ENCODE data around the gene PRSS12. TPM values are rescaled to one million over a fixed set of nuclear protein-coding genes. Genes with fewer than 3 reads are reported as not detected.

PRSS12 gene
- total RNA-seq, 1 experiment from 2014 or later, result 0.23 TPM

GRCh38 chr4:118372251-118372650 is 19.4 kb upstream of the PRSS12 start:
- in situ Hi-C loops (cut with HindIII; ENCODE audit: low pct_unique_long_range_greater_than_20kb, low sequenced_read_pairs) (no loop called here), intact Hi-C loops (cut with micrococcal nuclease; ENCODE audit: unreplicated experiment) (no loop called here)
- Histone ChIP-seq H3K4me1 (ENCODE audit: control insufficient read depth, insufficient read depth, low read length) (no peaks in the 10 kb centered on the region), H3K36me3 (ENCODE audit: control insufficient read depth, insufficient read depth, low read length) (no peaks in the 10 kb centered on the region), H3K27ac (ENCODE audit: low read length) (no peak overlapping the region), H3K4me3 (ENCODE audit: low read depth in 2 of 2, low read length in 2 of 2) (no peak overlapping the region), H3K27me3 (ENCODE audit: control insufficient read depth, insufficient read depth, low read length) (no peaks in the 10 kb centered on the region), H3K9me3 (ENCODE audit: control insufficient read depth, insufficient read depth, low read depth, low read length) (no peaks in the 10 kb centered on the region)
- ChIA-PET POLR2A (no interaction called here), CTCF (no interaction called here)
- ATAC-seq (no peak), DNase-seq (ENCODE audit: low read depth, low spot score) (no peak)
- BruUV-seq (replicated peaks), result no TSS peak
- no peak for TF ChIP-seq SIN3A (IDR thresholded peaks at IDR 0.05; ENCODE audit: borderline replicate concordance, insufficient read depth, low read depth, low read length)
- TF ChIP-seq POLR2AphosphoS5 (IDR thresholded peaks at IDR 0.05; ENCODE audit: low read depth, low read length), result no peak
- TF ChIP-seq TCF7L2 (IDR thresholded peaks at IDR 0.05; ENCODE audit: low read depth, low read length), result no peak
- no peak for TF ChIP-seq REST (IDR thresholded peaks at IDR 0.05; ENCODE audit: insufficient read depth in 1 of 2, low read depth in 2 of 2, low read length in 1 of 2)

GRCh38 chr4:118369231-118369630 is 16.4 kb upstream of the PRSS12 start:
- Histone ChIP-seq H3K4me1 (ENCODE audit: control insufficient read depth, insufficient read depth, low read length) (no peaks in the 10 kb centered on the region), H3K27me3 (ENCODE audit: control insufficient read depth, insufficient read depth, low read length) (no peaks in the 10 kb centered on the region), H3K4me3 (ENCODE audit: low read depth in 2 of 2, low read length in 2 of 2) (no peak overlapping the region), H3K27ac (ENCODE audit: low read length) (no peak overlapping the region), H3K9me3 (ENCODE audit: control insufficient read depth, insufficient read depth, low read depth, low read length) (no peaks in the 10 kb centered on the region), H3K36me3 (ENCODE audit: control insufficient read depth, insufficient read depth, low read length) (no peaks in the 10 kb centered on the region)
- intact Hi-C loops (cut with micrococcal nuclease; ENCODE audit: unreplicated experiment) (no loop called here), in situ Hi-C loops (cut with HindIII; ENCODE audit: low pct_unique_long_range_greater_than_20kb, low sequenced_read_pairs) (no loop called here)
- ChIA-PET CTCF (no interaction called here), POLR2A (interaction anchor here (0.6 kb wide), 1 partner anchor 44 kb away, joined by 7 read pairs; no protein-coding TSS in a partner anchor)
- no peak for ATAC-seq
- DNase-seq (ENCODE audit: low read depth, low spot score), result no peak
- TF ChIP-seq CTCF (IDR thresholded peaks at IDR 0.05), result no peak
- no peak for TF ChIP-seq POLR2AphosphoS5 (IDR thresholded peaks at IDR 0.05; ENCODE audit: low read depth, low read length)
- TF ChIP-seq TCF7L2 (IDR thresholded peaks at IDR 0.05; ENCODE audit: low read depth, low read length), result no peak
- no peak for TF ChIP-seq SIN3A (IDR thresholded peaks at IDR 0.05; ENCODE audit: borderline replicate concordance, insufficient read depth, low read depth, low read length)
- no peak for TF ChIP-seq REST (IDR thresholded peaks at IDR 0.05; ENCODE audit: insufficient read depth in 1 of 2, low read depth in 2 of 2, low read length in 1 of 2)
- no TSS peak for BruUV-seq (replicated peaks)
